CD4-positive, alpha-beta T cell treated with Interleukin-10 for 1 hour (primary cell): ENCODE data around the gene CENPU.
"Not testable (repeated sequence)": the region's sequence is repeated elsewhere in the genome, so short reads cannot be mapped to it uniquely, and the experiment has no call there.

Experiments
- DNase-seq: peaks from one replicate; pipeline ENCODE4 v3.0.0-alpha.2; 2020

The CENPU gene, protein sequence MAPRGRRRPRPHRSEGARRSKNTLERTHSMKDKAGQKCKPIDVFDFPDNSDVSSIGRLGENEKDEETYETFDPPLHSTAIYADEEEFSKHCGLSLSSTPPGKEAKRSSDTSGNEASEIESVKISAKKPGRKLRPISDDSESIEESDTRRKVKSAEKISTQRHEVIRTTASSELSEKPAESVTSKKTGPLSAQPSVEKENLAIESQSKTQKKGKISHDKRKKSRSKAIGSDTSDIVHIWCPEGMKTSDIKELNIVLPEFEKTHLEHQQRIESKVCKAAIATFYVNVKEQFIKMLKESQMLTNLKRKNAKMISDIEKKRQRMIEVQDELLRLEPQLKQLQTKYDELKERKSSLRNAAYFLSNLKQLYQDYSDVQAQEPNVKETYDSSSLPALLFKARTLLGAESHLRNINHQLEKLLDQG

GRCh38 chr4:184733654-184734524, at the start of gene CENPU:
CENPU (minus strand) TSS chr4:184734096; CDS start chr4:184734062, 34 bp downstream.
- peak; percentile 97 for DNase-seq

DNA sequence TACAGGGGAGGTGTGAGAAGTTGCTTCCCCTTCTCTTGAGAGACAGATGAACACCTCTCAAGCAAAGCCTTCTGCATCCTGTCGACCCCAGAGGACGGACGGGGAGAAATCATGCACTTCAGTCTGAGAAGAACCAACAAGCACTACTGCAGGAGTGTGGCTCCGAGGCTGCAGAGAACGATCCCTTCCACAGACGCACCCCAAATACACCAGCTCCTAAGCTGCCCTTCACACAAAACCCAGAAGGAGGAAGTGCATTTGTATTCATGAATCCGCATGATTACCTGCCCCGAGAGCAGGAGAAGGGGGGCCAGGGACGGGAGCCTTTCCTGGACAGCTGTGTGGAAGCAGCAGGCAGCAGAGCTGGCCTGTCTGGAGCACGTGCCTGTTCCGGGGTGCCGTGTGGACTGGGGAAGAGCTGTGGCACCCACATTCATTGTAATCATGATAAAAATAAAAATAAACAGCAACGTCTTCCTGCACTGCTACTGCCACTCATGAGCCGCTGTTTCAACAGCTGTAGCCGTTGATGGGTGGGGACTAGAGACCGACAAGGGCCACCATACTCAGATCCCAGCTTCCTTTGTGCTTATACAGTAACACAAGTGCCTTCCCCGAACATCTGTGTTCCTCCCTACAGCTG, 49.0 kb upstream of the CENPU start:
- DNase-seq, result no peak

DNA sequence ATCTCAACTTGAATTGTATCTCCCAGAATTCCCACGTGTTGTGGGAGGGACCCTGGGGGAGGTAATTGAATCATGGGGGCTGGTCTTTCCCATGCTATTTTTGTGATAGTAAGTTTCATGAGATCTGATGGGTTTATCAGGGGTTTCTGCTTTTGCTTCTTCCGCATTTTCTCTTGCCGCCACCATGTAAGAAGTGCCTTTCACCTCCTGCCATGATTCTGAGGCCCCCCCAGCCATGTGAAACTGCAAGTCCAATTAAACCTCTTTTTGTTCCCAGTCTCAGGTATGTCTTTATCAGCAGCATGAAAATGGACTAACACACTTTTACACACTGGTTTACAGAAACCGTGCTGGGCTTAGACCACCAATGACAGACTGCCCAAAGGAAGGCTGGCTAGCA, 45.3 kb upstream of the CENPU start:
- not testable (repeated sequence) for DNase-seq

GRCh38 chr4:184778325-184778724, 44.4 kb upstream of the CENPU start:
- no peak for DNase-seq

GRCh38 chr4:184776821-184777220, 42.9 kb upstream of the CENPU start:
- no peak for DNase-seq

- DNase-seq, result no peak
These were observed 42.1 kb upstream of the CENPU start for GRCh38 chr4:184775854-184776555.

DNA sequence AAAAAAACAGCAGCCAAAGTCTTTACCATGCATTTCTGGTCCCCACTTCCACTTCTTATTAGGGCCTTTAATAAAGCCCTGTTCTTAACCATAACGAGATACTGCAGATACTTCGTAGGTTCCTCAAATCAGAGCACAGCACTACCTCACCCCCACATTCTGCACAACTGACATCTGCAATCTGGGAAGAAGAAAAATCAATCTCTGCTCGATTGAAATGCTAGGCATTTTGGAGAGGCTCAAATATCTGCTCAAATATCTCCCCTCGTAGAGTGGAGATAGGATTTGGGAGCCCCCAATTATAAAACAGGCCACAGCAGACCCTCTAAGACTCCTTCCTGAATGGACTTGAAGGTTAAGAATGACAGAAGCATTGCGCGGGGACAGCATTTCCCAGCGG, 40.3 kb upstream of the CENPU start:
- no peak for DNase-seq

- no peak for DNase-seq
These were observed 37.5 kb upstream of the CENPU start for GRCh38 chr4:184771416-184771815.

- DNase-seq, result no peak
These were observed 35.4 kb upstream of the CENPU start for GRCh38 chr4:184769141-184769765.

DNA sequence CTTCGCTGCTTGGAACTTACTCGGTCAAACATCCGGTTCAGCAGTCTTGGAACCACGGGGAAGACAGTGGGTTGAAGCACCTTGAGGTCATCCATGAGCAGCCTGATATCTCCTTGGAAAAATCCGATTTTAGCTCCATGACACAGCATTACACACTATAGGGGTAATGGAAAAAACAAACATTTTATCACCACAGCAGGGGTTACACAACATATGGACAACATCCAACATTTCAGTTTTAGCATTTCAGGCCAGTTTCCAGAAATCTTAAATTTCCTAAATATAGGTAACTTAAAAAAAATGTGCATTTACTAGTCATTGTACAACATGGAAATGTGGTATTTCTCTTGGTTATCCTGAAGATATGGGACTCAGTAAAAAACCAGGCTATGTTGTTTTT, 34.4 kb upstream of the CENPU start:
- DNase-seq, result no peak

GRCh38 chr4:184766446-184766845, 32.5 kb upstream of the CENPU start:
- DNase-seq, result no peak

- no peak for DNase-seq
These were observed 31.8 kb upstream of the CENPU start for GRCh38 chr4:184765473-184766340.

DNA sequence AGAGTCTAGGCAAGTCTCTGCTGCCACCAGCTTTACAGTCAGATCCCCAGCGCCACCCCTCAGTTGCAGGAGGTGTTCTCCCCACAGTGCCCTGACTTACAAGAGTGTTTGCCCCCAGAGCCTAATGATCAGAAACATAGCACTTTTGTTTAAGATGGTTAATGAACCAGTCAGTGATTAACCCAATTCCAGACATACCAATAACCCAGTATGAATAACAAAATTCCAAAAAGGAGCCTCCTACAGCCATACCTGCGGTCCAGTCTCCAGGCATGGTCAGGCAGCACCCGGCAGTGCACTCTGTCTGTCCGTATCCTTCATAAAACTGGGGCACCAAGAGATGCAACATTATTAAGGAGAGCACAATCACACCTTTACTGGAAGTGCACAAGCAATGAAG, 30.7 kb upstream of the CENPU start:
- no peak for DNase-seq

DNA sequence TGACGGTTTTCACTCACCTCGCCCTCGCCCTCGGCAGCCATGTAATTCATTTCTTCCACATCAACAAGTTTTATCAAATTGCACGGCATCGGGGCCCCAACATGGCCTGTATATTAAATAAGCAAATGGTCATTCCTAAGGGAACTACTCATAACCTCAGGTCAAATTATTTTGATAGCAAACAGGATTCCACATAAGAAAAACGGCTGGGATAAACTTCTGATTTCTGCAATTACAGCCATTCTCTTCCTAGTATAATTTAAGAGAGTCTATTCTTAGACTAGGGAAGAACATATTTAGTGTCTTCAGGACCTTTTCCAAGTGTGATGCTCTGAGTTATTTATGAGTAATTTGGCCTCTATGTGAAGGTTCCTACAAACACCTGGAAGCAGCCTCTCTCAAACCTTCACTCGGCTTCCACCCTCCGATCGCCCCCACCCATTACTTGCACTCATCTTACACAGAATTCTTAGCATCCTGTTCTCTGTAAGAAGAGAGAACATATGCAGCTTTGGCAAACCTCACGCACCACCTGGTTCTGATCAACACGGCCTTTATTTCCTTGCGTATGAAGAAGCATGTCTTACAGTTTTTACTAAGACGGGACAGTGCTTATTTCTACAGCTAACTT, 29.4 kb upstream of the CENPU start:
- DNase-seq, result no peak

GRCh38 chr4:184762100-184762499, 28.2 kb upstream of the CENPU start:
- peak; percentile 71 for DNase-seq

- no peak for DNase-seq
These were observed 26.8 kb upstream of the CENPU start for GRCh38 chr4:184760681-184761080.

GRCh38 chr4:184757810-184758209, 23.9 kb upstream of the CENPU start:
- no peak for DNase-seq

DNA sequence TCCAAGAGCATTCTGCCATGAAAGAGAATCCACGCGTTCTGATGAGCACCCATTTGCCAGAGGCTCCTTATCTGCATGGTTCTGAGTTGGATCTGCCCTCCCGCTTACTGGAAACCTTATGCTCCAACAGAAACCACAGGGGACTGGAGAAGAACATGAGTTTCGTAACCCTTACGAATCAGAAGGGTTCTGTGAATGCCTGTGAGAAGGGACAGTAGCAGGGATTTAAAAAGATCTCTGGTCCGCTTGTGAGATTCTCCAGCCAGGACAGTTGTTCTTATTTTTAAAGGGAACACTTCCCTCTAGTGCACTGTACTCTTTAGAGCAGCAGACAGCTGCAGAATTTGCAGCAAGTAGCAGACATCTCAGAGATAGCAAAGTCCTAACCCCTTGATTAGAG, 22.5 kb upstream of the CENPU start:
- no peak for DNase-seq

GRCh38 chr4:184755278-184755677, 21.4 kb upstream of the CENPU start:
- DNase-seq, result no peak

GRCh38 chr4:184752496-184753275, 18.8 kb upstream of the CENPU start:
- no peak for DNase-seq
